Right lobe of liver (tissue), 4 donors: ENCODE measurements around the gene MCM7.

Experiments used
- POLR2A ChIP-seq: fragments of 450-650 bp; IDR thresholded peaks from one replicate; pipeline ENCODE4 v1.6.1; 2017; ENCODE audit warnings: antibody characterized with exemption, mild to moderate bottlenecking
- TF ChIP-seq, protein P1 (sequence below), 4 donors: fragments of 200-600 bp in 3 of 4; fragments of 450-650 bp in 1 of 4; IDR thresholded peaks; one replicate each; pipeline versions ENCODE4 v1.5.1 to v1.8.0; 2016 to 2022; ENCODE audit warnings: antibody characterized with exemption in 4 of 4, mild to moderate bottlenecking in 2 of 4
- donor health status: DM: no; HTN: no; CAD: no.
- donor health status: DM: no; HTN: no; CAD: no.
- donor health status: DM: no; HTN: yes; CAD: no.

DNA sequence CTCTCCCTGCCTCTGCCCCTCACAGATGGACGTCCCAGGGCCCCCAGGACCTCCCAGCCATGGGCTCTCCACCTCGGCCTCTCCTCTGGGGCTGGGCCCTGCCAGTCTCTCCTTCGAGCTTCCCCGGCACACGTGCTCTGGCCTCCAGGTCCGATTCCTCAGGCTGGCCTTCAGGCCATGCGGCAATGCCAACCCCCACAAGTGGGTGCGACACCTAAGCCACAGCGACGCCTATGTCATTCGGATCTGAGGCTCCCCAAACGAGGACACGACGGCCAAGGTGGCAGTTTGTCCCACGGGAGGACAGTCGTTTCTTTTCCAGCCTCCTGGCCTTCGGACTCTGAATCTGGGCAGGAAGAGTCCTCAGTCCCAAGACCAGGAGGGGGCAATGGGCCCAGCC lies 5.4 kb upstream of the MCM7 start:
- TF ChIP-seq, protein P1, sequence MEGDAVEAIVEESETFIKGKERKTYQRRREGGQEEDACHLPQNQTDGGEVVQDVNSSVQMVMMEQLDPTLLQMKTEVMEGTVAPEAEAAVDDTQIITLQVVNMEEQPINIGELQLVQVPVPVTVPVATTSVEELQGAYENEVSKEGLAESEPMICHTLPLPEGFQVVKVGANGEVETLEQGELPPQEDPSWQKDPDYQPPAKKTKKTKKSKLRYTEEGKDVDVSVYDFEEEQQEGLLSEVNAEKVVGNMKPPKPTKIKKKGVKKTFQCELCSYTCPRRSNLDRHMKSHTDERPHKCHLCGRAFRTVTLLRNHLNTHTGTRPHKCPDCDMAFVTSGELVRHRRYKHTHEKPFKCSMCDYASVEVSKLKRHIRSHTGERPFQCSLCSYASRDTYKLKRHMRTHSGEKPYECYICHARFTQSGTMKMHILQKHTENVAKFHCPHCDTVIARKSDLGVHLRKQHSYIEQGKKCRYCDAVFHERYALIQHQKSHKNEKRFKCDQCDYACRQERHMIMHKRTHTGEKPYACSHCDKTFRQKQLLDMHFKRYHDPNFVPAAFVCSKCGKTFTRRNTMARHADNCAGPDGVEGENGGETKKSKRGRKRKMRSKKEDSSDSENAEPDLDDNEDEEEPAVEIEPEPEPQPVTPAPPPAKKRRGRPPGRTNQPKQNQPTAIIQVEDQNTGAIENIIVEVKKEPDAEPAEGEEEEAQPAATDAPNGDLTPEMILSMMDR (IDR thresholded peaks at IDR 0.05) = no peak
- no peak for TF ChIP-seq POLR2A
